ENCODE data around the gene ZNF880.

Gene ZNF880

GRCh38 chr19:52397310-52398080, 27.8 kb downstream of the ZNF880 start, which contains the start of gene ZNF528 (continued):
- TF ChIP-seq ZSCAN5A (tag by site-specific recombination; IDR thresholded peaks at IDR 0.05) (no peak), ZNF169 (tag by site-specific recombination; IDR thresholded peaks at IDR 0.05) (0 out of 2 replicates have a peak, but pooled peaks have one; percentile 49), KLF16 (tag by site-specific recombination; IDR thresholded peaks at IDR 0.05) (peak; percentile 15; the same call in 1 of the 2 replicates), IKZF3 (tag by site-specific recombination; IDR thresholded peaks at IDR 0.05) (no peak), ZNF148 (tag by site-specific recombination; IDR thresholded peaks at IDR 0.05; ENCODE audit: borderline replicate concordance) (no peak), ZNF645 (tag by site-specific recombination; IDR thresholded peaks at IDR 0.05) (no peak), ZNF830 (tag by site-specific recombination; IDR thresholded peaks at IDR 0.05; ENCODE audit: low read depth) (no peak), ZNF704 (tag by site-specific recombination; IDR thresholded peaks at IDR 0.05) (no peak), ZNF558 (tag by site-specific recombination; IDR thresholded peaks at IDR 0.05) (no peak), ZNF2 (tag by site-specific recombination; IDR thresholded peaks at IDR 0.05) (no peak), MZF1 (tag by site-specific recombination; IDR thresholded peaks at IDR 0.05; ENCODE audit: borderline replicate concordance) (no peak), ZBTB7A (tag by site-specific recombination; IDR thresholded peaks at IDR 0.05; ENCODE audit: low read depth) (no peak)

GRCh38 chr19:52398081-52398441, 28.3 kb downstream of the ZNF880 start:
- Histone ChIP-seq H3K4me3 (ENCODE audit: low read depth, low read length) (peak overlapping the region; percentile 95), H3K36me3 (ENCODE audit: control insufficient read depth in 2 of 2, insufficient read depth in 1 of 2, low read length in 2 of 2) (peaks cover 0 to 65% of the 10 kb centered on the region in 2 experiments; a peak in 2 of 3 replicates), H3K4me1 (ENCODE audit: control insufficient read depth, insufficient read depth, low read length) (no peaks in the 10 kb centered on the region), H3K27ac (ENCODE audit: extremely low read depth, low read depth, low read length) (no peak overlapping the region; the same call in 1 of the 2 replicates), H3K9me3 (ENCODE audit: control insufficient read depth, insufficient read depth, low read depth, low read length) (no peaks in the 10 kb centered on the region)
- ChIA-PET POLR2A (no interaction called here), CTCF (interaction anchor here (0.7 kb wide), 2 partner anchors 16 to 109 kb away, joined by 3 to 4 read pairs; no protein-coding TSS in a partner anchor)
- TF ChIP-seq ZBTB17 (tag by site-specific recombination; IDR thresholded peaks at IDR 0.05) (no peak), ZNF518A (tag by site-specific recombination; conservative IDR thresholded peaks at IDR 0.05; ENCODE audit: low read depth) (peak; percentile 39), ZNF274 (IDR thresholded peaks at IDR 0.05; ENCODE audit: low read length) (no peak), ZNF274 (tag by site-specific recombination; IDR thresholded peaks at IDR 0.05; ENCODE audit: borderline replicate concordance) (no peak), HOXC10 (CRISPR knock-in tag; IDR thresholded peaks at IDR 0.05) (0 out of 2 replicates have a peak, but pooled peaks have one; percentile 3)

All from HEK293 (cell line).